Stimulated activated CD8-positive, alpha-beta memory T cell treated with anti-CD3 and anti-CD28 coated beads, Interleukin-7, amount 100 ng/mL, for 48 hours (primary cell): Measurements from ENCODE around the gene RILPL1.
"Not testable (repeated sequence)": the region's sequence is repeated elsewhere in the genome, so short reads cannot be mapped to it uniquely, and the experiment has no call there.

ENCODE experiments used
- DNase-seq, 2 donors: peaks; one replicate each; pipeline ENCODE4 v3.0.0-alpha.2; 2020; ENCODE audit warnings: low read depth in 1 of 2; ENCODE audit errors: extremely low read depth in 1 of 2

RILPL1 gene, protein sequence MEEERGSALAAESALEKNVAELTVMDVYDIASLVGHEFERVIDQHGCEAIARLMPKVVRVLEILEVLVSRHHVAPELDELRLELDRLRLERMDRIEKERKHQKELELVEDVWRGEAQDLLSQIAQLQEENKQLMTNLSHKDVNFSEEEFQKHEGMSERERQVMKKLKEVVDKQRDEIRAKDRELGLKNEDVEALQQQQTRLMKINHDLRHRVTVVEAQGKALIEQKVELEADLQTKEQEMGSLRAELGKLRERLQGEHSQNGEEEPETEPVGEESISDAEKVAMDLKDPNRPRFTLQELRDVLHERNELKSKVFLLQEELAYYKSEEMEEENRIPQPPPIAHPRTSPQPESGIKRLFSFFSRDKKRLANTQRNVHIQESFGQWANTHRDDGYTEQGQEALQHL

GRCh38 chr12:123533672-123534643 is at the start of gene RILPL1:
RILPL1 (minus strand) TSS chr12:123533719; CDS start chr12:123533482, 237 bp downstream.
- peak in 1 of 2 donors; percentile 4 for DNase-seq

- no peak for DNase-seq
Observed at GRCh38 chr12:123580772-123581171, 47.3 kb upstream of the RILPL1 start.

GRCh38 chr12:123578829-123579228 is 45.3 kb upstream of the RILPL1 start:
- not testable (repeated sequence) for DNase-seq

- DNase-seq = no peak
Observed at GRCh38 chr12:123578243-123578642, 44.7 kb upstream of the RILPL1 start.

DNA sequence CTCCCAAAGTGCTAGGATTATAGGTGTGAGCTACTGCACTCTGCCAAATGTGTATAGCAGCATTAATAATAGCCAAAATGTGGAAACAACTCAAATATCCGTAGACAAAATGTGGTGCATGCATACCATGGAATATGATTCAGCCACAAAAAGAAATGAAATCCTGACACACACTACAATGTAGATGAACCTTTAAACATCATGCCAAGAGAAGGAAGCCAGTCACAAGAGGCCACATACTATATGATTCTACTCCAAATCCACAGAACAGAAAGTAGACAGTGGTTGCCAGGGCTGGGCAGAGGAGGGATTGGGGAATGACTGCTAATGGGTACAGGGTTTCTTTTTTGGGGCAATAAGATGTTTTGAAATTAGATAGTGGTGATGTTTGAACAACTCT is 43.1 kb upstream of the RILPL1 start:
- DNase-seq = no peak

GRCh38 chr12:123573870-123574269 is 40.4 kb upstream of the RILPL1 start:
- no peak for DNase-seq

GRCh38 chr12:123572391-123572790 is 38.9 kb upstream of the RILPL1 start:
- DNase-seq = no peak

DNA sequence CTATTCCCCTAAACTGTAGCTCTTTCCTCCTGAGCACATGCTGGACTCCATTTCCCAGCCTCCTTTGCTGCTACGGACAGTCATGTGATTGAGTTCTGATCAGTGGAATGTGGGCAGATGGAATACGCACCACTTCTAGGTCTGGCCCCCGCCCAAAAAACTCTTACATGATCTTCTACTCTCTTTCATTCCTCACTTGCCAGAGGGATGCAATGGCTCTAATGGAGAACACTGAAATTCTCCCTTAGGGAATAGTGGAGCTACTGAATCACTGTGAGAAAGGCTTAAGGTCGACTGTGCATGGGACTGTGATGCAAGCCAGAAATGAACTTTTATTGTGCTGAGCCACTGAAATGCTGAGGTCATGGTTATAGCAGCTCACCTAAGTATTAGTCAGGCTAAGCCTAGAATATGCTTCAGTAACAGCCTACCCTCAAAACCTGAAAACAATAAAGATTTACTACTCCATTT is 37.9 kb upstream of the RILPL1 start:
- DNase-seq = no peak

DNA sequence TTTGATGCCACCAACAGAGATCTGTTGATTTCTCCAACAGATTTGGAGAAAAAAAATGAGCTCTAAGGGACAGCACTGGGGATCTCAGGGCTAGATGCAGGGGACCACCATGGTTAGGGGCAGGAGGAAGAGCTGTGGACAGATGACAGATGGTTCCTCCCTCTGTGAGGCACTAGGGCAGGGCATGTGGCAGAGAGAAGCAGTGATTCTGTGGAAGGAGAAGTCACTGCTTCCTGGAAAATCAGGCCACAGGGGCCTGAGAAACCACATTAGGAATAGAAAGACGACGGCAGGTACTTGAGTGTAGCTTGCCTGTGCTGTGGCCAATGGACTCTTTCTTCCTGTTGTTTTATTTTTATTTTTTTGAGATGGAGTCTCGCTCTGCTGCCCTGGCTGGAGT is 25.9 kb upstream of the RILPL1 start:
- no peak for DNase-seq

- not testable (repeated sequence) for DNase-seq
Observed at GRCh38 chr12:123558487-123558886, 25.0 kb upstream of the RILPL1 start.

DNA sequence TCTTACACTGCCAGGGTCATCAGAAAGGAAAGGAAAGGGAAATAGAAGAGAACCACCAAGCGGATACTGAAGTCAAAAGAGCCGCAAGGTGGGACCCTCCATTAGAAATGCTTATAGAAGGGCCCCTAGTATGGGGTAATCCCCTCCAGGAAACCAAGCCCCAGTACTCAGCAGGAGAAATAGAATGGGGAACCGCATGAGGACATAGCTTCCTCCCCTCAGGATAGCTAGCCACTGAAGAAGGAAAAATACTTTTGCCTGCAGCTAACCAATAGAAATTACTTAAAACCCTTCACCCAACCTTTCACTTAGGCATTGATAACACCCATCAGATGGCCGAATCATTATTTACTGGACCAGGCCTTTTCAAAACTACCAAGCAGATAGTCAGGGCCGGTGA is 21.3 kb upstream of the RILPL1 start:
- DNase-seq = not testable (repeated sequence)

DNA sequence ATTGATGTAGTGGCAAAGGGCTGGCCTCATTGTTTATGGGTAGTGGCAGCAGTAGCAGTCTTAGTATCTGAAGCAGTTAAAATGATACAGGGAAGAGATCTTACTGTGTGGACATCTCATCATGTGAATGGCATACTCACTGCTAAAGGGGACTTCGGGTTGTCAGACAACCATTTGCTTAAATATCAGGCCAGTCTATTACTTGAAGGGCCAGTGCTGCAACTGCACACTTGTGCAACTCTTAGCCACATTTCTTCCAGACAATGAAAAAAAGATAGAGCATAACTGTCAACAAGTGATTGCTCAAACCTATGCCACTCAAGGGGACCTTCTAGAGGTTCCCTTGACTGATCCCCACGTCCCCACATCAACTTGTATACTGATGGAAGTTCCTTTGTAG is 20.6 kb upstream of the RILPL1 start:
- DNase-seq = not testable (repeated sequence)

GRCh38 chr12:123550700-123551099 is 17.2 kb upstream of the RILPL1 start:
- no peak for DNase-seq

DNA sequence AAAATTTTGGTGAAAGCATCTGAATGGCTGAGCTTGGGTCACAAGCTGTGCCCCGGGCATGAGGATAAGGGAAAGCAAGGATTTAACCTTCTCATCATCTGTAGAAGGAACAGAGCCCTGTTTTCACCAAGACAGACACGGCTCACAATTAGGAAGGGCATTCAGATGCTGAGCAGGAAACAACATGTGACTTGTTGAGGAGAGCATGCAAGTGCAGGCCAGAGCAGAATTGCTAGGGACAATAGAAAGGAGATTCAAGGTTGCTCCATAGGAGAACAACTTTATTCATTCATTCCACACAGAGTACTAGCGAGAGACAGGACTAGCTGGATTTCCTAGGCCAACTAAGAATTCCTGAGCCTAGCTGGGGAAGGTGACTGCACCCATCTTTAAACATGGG is 14.6 kb upstream of the RILPL1 start:
- no peak for DNase-seq

- no peak for DNase-seq
Observed at GRCh38 chr12:123546281-123546680, 12.8 kb upstream of the RILPL1 start.

DNA sequence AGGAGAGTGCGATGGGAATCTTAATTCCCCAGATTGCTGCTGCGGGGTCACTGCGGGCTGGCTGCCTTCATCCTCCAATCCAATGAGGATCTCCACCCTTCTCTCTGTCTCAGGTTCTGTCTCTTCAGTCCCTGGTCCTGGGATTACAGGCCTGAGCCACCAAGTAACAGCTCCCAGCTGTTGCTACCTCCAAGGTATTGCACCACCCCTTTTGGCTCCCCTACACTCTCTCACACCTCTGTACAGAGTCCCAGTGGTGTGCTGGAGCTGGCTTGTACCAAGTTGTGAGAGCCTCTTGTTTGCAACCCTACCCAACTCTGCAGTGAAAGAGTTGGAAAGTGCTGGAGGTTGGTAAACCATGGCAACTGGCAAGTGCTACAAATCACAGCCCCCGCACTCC is 10.0 kb upstream of the RILPL1 start:
- DNase-seq = no peak

- DNase-seq = no peak
Observed at GRCh38 chr12:123540899-123541662, 7.6 kb upstream of the RILPL1 start.

- DNase-seq = not testable (repeated sequence)
Observed at GRCh38 chr12:123535952-123536351, 2.4 kb upstream of the RILPL1 start.

- no peak for DNase-seq
Observed at GRCh38 chr12:123532808-123533649, 490 bp downstream of the RILPL1 start.

- no peak for DNase-seq
Observed at GRCh38 chr12:123532019-123532418, 1.5 kb downstream of the RILPL1 start.
